CMK (cell line): ENCODE data around the gene NUDT6.
A peak's percentile ranks its signal among the peaks of the same experiment; 100 is the strongest.
"Not testable (repeated sequence)": the region's sequence is repeated elsewhere in the genome, so short reads cannot be mapped to it uniquely, and the experiment has no call there.

Experiments
- DNase-seq: peaks from one replicate; pipeline ENCODE4 v3.0.0-alpha.2; 2010; ENCODE audit warnings: low read depth

Gene NUDT6, protein sequence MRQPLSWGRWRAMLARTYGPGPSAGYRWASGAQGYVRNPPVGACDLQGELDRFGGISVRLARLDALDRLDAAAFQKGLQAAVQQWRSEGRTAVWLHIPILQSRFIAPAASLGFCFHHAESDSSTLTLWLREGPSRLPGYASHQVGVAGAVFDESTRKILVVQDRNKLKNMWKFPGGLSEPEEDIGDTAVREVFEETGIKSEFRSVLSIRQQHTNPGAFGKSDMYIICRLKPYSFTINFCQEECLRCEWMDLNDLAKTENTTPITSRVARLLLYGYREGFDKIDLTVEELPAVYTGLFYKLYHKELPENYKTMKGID

DNA sequence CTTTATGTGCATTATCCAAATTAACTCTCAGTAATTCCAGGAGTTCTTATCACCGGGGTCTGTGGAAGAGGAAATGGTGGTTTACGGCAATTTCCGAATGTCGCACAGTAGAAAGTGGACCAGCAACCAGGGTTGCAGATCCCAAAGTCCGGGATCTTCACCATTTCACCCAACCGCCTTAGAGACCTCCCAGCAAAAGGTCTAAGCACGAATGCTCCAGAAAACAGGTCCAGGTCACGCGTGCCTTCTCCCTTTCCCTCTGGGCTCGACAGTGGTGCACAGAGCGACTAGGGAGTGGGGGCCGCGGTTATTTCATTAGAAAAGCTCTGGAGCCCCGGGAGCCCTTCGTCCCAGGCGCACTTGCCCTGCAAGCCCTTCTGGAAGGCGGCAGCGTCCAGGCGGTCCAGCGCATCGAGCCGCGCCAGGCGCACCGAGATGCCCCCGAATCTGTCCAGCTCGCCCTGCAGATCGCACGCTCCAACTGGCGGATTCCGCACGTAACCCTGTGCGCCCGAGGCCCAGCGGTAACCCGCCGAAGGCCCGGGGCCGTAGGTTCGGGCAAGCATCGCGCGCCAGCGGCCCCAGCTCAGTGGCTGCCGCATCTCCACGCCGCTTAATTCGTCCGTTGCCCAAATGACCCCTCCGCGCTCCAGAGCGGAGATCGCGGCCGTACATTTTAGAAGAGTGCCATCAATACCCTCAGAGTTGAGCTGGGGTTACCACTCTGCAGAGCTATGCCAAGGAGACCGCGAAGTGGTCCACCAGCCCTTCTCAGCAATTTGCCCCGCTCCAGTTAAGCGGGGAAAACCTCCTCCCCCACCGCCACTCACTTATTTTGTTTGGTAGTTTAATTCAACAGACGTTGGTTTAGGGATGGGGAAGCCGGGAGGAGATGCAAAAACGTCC, at the start of gene NUDT6:
TSS of gene NUDT6 (minus strand) at position 627 of the 906 bp plus-strand sequence. CDS start at position 602, 25 bp downstream.
- DNase-seq: peak; percentile 52

DNA sequence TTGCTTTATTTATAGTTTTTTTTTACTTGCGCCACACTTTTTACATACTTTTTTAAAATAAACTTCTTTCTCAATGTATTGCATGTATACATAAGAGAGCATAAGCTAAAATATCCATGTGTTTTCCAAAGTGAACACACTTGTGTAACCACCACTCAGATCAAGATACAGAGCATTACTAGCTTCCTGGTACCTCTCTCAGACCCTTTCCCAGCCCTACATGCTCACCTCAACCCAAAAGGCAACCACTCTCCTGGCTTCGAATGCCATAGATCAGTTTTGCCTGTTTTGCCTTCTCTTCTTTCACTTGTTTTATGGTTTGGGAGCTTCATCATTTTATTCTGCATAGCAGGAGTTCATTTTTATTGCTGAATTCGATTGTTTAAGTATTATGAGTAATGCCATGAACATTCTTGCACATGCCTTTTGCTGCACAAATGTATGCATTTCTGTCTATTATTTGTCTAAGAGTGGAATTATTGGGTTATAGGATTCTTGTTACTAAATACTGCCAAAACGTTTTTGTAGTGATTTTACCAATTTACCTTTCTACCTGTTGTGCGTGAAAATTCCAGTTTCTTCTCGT, 45.9 kb upstream of the NUDT6 start:
- no peak for DNase-seq

DNA sequence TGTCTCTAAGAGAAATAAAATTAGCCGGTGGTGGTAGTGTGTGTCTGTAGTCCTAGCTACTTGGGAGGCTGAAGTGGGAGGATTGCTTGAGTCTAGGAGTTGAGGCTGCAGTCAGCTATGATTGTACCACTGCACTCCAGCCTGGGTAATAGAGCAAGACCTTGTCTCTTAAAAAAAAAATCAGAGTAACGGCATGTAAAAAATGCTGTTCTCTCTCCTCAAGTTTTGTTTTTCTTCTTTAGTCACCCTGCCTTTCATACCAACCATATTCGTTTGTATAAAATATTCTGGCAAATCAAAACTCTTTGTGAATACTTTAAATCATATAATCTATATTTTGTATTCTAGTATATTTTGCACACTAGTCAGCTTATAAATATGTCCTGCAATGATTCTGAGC, 44.8 kb upstream of the NUDT6 start:
- DNase-seq: no peak

DNA sequence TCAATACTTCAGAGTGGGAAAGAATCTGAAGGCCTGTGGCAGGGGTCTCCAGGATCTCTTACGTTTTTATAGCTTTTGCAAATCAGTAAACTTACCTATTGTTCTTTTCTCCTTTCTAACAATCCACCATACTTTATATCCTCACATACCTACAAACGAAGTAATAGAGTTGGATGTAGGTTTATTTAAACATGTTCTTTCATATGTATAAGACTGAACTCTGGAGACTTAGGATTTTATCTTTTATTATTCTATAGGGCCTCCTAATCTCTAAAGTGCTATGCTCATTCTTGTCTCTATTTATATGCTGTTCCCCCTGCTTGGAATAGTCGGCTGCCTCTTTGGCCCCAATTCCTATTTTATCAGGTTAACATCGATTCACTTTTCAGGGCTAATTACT, 43.8 kb upstream of the NUDT6 start:
- no peak for DNase-seq

DNA sequence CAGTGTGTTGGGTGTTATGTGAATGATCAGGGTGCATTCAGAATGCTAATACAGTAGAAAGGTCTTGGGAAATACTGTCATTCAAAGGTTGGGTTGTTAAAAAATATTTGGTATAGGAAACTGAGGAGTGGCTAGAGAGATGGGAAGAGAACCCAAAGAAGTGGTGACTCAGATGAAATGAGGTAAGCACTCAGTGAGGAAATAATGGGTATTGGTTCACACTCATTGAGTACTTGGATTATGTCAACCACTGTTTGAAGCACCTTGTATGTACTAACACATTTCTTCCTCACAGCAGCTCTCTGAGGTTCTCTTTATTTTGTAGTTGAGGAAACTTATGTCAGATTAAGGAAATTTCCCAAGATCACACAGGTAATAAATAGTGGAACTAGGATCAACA, 40.8 kb upstream of the NUDT6 start:
- no peak for DNase-seq

DNA sequence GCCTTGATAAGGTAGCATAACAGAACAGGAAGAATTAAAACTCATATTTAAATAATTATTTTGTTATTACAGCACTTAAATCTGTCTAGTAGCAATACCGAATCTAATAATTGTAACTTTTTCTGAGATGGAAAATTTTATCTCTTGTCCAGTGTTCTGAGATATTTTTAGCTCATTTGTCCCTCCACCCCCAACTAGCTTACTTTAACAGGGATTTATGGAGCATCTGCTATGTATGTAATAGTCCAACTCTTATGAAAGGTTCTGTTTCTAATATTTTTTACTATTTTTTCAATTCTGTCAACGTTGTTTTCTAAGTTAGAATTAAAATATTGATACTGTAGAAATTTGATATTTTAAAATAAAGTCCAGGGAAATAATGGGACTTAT, 38.2 kb upstream of the NUDT6 start:
- no peak for DNase-seq

DNA sequence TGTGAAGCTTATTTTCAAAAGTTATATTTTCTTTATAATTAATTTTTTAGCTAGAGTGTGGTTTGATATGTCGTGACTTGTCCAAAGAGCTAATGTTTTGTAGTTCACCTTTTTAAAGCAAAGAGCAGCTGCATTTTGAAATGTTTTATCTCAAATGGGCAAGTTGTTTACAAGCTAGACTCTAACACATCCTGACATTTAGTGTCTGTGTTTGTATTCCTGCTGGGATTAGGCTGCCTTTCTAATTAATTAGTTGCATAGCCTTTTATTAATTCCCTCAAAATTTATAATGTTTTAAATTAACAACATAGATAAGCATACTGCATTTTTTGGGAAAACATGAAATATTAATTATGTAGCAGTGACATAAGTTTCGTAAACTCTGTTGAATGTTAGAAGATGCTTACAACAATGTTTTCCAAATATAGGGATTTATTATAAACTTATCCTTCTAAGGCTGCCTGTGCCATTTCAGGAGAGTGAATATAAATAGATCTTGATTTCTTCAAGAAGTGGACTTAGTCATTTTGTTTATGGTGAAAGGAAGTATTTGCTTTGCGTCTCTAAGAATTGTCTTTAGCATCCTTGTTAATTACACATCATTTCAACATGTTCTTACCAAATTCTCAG, 37.7 kb upstream of the NUDT6 start:
- DNase-seq: no peak

DNA sequence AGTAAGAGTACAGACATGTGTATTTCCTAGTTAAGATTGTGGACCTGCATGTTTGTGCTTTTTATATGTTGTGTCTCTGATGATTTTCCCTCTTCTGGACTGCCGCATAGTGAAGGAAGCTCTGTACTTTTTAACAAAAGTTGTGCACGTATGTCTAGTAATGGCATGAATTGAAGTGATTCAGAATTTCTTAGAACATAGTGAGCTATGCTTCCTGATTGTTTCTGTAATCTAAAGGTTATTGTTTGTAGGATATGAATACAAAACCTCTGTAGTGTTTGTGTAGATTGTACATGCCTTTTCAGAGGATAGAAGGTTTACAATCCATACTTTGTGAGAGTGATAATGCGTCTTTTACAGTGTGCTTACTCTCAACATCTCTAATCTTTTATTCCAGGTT, 37.0 kb upstream of the NUDT6 start:
- DNase-seq: no peak

DNA sequence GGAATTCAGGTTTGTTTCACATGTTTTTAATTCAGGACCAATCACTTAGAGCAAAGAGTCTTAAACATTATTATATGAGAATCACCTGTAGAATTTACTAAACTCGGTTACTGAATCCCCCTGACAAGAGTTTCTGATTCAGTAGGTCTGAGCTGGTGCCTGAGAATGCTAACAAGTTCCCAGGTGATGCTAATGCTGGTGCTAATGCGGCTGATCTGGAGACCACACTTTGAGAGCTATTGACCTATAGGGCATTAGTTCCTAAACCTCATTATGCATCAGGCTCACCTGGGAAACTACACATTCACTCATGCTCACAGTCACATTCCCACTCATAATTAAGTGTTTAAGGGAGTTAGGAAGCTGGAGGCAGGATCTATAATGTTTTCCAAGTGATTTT, 36.1 kb upstream of the NUDT6 start:
- no peak for DNase-seq

DNA sequence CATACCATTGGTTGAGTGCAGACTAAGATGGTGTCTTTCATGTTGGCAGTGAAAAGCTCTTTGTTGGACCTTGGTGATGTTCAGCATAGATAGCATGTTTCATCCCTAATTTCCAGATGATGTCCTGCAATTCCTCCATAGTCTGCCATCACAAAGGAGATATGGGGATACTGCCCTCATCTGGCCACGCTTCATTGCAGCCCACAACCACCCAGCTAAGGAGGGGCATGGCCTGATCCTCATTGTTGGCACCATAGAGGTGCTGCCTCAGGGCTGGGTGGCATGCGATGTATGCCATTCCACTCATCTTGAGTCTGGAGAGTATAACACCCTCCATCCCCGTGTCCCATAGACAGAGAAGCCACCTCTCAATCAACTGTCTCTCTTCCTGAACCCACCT, 31.5 kb upstream of the NUDT6 start:
- no peak for DNase-seq

DNA sequence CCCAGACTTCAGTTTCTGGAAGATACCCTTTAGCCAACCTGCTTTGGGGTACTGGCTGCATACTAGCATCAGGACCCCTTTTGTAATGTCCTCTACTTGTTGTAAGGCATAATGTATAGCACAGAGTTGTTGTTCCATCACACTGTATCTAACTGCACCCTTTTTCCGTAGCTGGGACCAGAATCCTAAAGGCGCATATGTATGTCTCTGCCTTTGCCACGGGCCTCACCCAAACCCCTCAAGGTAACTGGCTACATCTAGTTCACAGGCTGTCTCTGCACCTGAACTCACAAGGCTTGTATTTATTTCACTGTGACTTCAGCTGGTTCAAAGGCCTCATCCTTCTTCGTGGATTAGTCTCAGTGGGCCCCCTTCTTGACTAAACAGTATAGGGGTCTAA, 29.6 kb upstream of the NUDT6 start:
- DNase-seq: no peak

DNA sequence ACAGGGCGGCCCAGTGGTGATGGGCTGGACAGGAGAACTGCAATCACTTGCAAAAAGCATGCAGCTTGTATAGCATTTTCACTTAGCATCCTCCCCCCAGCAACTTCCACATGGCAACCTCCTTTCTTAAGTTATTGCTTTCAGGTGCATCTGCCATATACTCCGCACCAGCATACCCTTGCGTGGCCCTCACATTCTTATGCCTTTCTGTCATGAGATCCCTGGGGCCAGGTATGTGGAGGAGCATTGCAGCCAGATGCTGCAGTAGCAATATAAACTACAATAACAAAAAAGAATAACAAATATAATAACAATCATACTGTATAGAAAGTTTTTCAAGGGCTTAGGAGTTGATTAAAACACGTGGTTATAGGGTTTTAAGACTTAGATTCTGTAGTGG, 26.3 kb upstream of the NUDT6 start:
- no peak for DNase-seq

DNA sequence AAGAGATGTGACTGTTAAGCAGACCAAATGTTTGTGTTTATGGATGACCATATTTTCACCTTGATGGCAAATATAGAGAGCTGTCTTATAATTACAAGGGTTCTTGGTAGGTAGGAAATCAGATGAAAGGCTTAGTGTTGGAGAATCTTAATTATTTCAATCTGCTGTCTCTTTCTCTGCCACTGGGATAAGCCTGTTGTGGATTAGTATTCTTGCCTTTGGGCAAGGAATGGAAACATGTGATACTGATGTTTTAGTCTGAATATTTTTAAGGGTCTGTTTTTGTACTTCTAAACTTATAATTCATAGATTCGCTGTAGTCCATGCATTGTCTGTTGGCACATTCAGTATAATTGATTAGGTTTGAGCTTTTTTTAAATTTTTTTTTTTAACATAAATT, 23.7 kb upstream of the NUDT6 start:
- no peak for DNase-seq

DNA sequence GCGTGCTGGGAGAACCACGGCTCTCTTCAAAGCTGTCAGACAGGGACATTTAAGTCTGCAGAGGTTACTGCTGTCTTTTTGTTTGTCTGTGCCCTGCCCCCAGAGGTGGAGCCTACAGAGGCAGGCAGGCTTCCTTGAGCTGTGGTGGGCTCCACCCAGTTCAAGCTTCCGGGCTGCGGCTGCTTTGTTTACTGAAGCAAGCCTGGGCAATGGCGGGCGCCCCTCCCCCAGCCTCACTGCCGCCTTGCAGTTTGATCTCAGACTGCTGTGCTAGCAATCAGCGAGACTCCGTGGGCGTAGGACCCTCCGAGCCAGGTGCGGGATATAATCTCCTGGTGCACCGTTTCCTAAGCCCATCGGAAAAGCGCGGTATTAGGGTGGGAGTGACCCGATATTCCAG, 22.7 kb upstream of the NUDT6 start:
- DNase-seq: not testable (repeated sequence)

DNA sequence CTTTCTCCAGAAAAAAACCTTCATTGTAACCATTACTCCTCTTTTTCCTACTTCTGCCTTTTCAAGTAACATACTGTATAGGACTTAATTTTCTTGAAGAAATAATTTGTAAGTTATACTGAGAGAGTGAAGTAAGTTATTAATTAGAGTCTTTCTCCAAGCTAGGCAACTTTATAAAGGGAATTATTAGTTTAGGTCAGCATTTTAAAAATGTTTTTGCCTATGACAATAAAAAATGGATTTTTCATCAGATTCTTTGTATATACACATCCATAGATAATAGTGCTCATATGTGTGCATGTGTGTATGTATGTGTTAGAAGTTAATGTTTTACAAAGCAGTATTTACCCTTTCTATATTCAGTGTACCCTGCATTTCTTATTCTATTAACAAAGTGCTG, 10.4 kb upstream of the NUDT6 start:
- DNase-seq: no peak

DNA sequence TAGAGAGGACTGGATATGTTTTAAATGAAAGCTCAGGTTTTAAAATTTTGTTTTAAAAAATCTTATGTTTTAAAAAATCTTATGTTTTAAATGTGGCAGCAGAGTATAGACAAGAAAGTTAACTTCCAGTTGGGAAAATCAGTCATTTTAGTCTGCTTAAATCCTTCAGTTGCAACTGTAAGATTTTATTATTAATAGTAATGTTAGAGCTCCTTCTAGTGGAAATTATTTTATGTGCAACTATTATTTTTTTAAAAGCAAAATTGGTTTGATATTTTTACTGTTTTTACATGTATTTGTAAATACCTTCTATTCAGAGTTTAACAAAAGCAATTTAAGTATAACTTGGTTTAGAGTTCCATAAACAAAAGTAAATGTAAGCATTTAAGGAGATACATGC, 8.5 kb upstream of the NUDT6 start:
- no peak for DNase-seq

DNA sequence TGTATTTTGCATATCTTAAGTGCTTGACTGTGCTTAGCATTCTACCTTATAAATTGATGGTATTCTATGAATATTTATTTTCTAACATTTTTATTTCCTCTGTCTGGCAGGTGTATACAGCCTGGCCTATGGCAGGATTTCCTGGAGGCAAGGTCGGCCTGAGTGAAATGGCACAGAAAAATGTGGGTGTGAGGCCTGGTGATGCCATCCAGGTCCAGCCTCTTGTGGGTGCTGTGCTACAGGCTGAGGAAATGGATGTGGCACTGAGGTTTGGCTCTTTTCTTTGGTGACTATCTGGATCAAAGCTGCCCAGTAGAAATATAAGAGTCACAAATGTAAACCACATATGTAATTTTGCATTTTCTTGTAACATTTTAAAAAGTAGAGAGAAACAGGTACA, 6.5 kb upstream of the NUDT6 start:
- no peak for DNase-seq

DNA sequence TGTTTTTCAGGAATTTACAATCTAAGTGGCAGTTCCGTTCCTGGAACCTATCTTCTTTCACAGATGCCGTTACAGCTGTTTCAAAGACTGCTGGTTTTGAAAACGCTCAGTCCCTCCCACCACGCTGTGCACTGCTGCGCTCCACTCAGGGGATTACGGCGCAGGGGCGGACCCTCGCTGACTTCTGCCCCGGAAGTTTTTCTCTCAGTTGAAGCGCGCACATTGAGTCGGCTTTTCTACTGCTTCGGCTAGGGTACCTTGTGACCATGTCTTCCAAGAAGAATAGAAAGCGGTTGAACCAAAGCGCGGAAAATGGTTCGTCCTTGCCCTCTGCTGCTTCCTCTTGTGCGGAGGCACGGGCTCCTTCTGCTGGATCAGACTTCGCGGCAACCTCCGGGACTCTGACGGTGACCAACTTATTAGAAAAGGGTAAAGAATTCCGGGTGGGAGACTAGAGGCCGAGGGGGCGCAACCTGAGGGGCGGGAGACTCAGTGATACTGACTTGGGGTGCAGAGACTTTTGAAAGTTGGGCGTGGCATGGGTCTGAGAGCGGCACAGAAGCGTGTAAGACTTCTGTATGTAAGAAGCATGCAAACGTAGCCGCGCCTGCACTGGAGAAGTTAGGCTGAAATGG, 597 bp upstream of the NUDT6 start:
- peak; percentile 76 for DNase-seq

DNA sequence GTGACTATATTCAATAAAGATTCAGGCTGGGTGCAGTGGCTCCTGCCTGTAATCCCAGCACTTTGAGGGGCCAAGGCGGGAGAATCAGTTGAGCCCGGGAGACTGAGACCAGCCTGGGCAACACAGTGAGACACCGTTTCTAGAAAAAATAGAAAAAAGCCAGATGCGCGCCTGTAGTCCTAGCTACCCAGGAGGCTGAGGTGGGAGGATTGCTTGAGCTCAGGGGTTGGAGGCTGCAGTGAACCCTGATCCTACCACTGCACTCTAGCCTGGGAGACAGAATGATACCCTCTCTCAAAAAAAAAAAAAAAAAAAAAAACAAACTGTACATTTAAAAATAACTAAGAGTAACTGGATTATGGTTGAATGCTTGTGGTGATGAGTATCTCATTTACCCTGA, 1.1 kb downstream of the NUDT6 start:
- DNase-seq: no peak

DNA sequence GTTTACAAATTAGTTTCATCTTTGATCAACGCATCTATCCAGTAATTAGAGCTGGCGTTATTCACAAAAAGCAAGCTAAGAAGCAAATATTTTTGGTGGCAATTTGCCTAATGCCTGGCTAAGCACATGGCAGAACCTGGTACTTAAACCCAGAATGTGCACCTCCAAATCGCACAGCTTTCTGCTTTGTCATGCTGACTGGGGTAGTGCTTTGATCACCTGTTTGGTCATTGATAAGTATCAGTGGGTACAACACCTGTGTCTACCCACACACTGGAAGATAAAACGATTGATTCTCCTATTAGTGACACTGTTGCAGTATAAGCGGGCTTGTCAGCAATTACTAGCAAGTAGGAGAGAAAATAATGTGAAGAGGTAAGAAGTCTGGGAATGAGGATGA, 1.9 kb downstream of the NUDT6 start:
- DNase-seq: no peak

DNA sequence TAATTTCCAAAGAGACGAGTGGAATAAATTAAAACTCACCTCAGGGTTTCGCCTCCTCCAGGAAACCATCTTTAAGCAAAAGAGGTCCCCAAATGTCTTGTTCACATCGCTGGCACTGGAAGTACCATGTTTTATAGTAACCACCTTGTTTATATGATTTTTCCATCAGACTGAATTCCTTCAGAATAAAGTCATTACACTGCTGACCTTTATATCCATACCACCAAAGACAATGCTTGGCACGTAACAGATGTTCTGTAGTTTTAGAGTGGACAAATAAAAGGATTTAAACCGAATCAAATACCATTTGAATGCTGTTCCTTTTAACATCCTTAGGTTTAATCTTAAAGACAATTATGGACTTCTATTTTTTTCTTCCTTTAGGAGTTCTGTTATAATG, 4.7 kb downstream of the NUDT6 start:
- DNase-seq: no peak

DNA sequence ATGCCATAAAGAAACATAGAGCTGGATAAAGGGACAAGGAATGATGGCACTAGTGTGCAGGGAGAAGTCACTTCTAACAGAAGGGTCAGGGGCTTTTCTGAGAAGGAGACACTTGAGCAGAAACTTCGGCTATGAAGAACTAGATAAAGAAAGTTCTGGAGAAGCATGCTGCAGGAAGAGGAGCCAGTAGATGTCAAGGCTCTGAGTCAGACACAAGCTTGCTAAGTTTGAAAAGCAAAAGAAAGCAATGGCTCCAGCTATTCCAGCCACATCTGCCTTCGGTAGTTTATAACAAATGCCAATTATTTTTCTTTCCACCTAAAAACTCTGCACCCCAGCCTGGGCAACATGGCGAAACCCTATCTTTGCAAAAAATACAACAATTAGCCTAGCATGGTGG, 7.5 kb downstream of the NUDT6 start:
- DNase-seq: no peak
